Esophagus squamous epithelium (tissue), 5 donors: ENCODE data around the gene WDR33. TPM values are rescaled to one million over a fixed set of nuclear protein-coding genes. Genes with fewer than 3 reads are reported as not detected.
"Not testable (repeated sequence)": the region's sequence is repeated elsewhere in the genome, so short reads cannot be mapped to it uniquely, and the experiment has no call there.

ENCODE experiments used
- DNase-seq: peaks from one replicate; lab custom pipeline; 2025; lab: John Stamatoyannopoulos, UW
- H3K27ac ChIP-seq, 4 donors: fragments of 200-600 bp; sonication (generic); one replicate each; pipeline ENCODE4 v1.5.1; 2016 to 2019; ENCODE audit warnings: mild to moderate bottlenecking in 1 of 4
- H3K27me3 ChIP-seq, 4 donors: fragments of 200-600 bp; sonication (generic); 1 replicate in 3 of 4; 2 replicates in 1 of 4; pipeline versions ENCODE4 v1.5.1 to v1.6.0; 2017 to 2021; ENCODE audit warnings: antibody characterized with exemption in 1 of 4
- H3K36me3 ChIP-seq, 3 donors: fragments of 200-600 bp; sonication (generic); one replicate each; pipeline ENCODE4 v1.5.1; 2016 to 2019
- H3K4me1 ChIP-seq, 3 donors: fragments of 200-600 bp; sonication (generic); one replicate each; pipeline ENCODE4 v1.5.1; 2017 to 2019
- H3K4me3 ChIP-seq, 4 donors: fragments of 200-600 bp; sonication (generic); 1 replicate in 3 of 4; 2 replicates in 1 of 4; pipeline ENCODE4 v1.5.1; 2016 to 2019; ENCODE audit warnings: mild to moderate bottlenecking in 2 of 4, moderate library complexity in 1 of 4
- H3K9me3 ChIP-seq, 3 donors: fragments of 200-600 bp; sonication (generic); one replicate each; pipeline ENCODE4 v1.5.1; 2016 to 2019
- POLR2A ChIP-seq, 4 donors: fragments of 450-650 bp; IDR thresholded peaks; one replicate each; pipeline ENCODE4 v1.6.1; 2017; ENCODE audit warnings: antibody characterized with exemption in 4 of 4, mild to moderate bottlenecking in 4 of 4, moderate library complexity in 3 of 4
- WGBS, 2 donors: methylation state at CpG; one replicate each; pipeline ENCODE4 v1.1.5; 2018; 5-methylcytosine and 5-hydroxymethylcytosine counted together
- intact Hi-C: fragments of 100-400 bp; cut with DNase I; formaldehyde crosslinking; loops from one replicate; pipeline ENCODE4 v1.15.0; 2022
- total RNA-seq, 4 donors: library from RNA; depleted of rRNA; stranded (reverse); fragments of >200 nt; gene quantifications; one replicate each; pipeline ENCODE4 v1.1.0, GENCODE V29; 2016
- TF ChIP-seq, protein P1 (sequence below), 6 experiments: fragments of 450-650 bp in 4 of 6; fragments of 200-600 bp in 2 of 6; sonication (generic) in 2 of 6; IDR thresholded peaks; one replicate each; pipeline ENCODE4 v1.5.1; 2016 to 2019; ENCODE audit warnings: antibody characterized with exemption in 6 of 6, mild to moderate bottlenecking in 4 of 6, moderate library complexity in 4 of 6
- donor health status: DM: yes; HTN: yes; CAD: no.

The WDR33 gene
- total RNA-seq, 4 donors from 2014 or later: 15.6 to 41.8 (median 26.0) TPM

DNA sequence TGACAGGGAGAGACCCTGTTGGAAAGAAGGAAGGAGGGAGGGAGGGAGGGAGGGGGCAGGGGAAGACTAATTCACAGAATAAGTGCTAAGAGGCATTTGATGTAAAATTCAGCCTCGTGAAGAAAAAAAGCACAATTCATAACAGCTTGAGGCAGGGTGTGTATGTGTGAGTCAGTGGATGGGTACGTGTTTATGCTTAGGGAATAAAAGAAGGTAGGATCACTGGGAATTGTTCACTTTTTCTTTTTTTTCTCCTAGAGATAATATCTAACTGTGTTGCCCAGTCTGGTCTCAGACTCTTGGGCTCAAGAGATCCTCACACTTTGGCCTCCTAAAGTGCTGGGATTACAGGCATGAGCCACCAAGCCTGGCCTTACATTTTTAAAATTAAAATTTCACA is 39.2 kb downstream of the WDR33 start:
- Histone ChIP-seq H3K4me1 (peaks cover 0 to 51% (median 3%) of the 10 kb centered on the region in 3 donors), H3K27me3 (no peaks in the 10 kb centered on the region), H3K4me3 (no peak overlapping the region), H3K36me3 (peaks cover 0 to 39% (median 3%) of the 10 kb centered on the region in 3 donors), H3K27ac (peak overlapping the region in 2 of 4 donors; percentile 10 to 17), H3K9me3 (no peaks in the 10 kb centered on the region)
- WGBS, 2 donors: 40 to 44% methylated on average over 2 of the region's 2 CpGs
- TF ChIP-seq POLR2A (IDR thresholded peaks at IDR 0.05): no peak
- TF ChIP-seq, protein P1, sequence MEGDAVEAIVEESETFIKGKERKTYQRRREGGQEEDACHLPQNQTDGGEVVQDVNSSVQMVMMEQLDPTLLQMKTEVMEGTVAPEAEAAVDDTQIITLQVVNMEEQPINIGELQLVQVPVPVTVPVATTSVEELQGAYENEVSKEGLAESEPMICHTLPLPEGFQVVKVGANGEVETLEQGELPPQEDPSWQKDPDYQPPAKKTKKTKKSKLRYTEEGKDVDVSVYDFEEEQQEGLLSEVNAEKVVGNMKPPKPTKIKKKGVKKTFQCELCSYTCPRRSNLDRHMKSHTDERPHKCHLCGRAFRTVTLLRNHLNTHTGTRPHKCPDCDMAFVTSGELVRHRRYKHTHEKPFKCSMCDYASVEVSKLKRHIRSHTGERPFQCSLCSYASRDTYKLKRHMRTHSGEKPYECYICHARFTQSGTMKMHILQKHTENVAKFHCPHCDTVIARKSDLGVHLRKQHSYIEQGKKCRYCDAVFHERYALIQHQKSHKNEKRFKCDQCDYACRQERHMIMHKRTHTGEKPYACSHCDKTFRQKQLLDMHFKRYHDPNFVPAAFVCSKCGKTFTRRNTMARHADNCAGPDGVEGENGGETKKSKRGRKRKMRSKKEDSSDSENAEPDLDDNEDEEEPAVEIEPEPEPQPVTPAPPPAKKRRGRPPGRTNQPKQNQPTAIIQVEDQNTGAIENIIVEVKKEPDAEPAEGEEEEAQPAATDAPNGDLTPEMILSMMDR (IDR thresholded peaks at IDR 0.05): no peak
- intact Hi-C loops: no loop called here
- DNase-seq: no peak

DNA sequence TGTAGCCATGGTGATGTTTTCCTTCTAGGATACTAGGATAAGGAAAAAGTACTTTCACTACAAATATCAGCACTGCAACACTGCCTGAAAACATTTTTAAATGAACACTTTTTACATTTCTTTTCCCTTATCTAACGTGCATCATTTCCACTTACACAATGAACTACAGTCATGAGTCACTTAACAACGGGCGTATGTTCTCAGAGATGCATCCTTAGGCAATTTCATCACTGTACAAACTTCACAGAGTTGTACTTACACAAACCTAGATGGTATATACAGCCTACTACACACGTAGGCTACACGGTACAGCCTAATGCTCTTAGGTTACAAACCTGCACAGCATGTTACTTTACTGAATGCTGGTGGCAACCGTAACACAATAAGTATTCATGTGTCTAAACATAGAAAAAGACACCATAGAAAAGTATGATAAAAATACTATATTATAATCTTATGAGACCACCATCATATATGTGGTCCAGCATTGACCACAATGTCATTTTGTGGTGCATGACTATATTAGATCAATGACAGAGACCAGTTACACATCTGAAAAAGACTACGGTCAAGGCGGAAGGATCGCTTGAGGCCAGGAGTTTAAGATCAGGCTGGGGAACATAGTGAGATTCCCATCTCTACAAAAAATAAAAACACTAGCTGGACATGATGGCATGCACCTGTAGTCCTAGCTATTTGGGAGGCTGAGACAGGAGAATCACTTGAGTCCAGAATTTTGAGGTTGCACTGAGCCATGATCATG is 39.8 kb downstream of the WDR33 start:
- DNase-seq: no peak
- Histone ChIP-seq H3K27ac (peak overlapping the region in 2 of 4 donors; percentile 10 to 17), H3K36me3 (peaks cover 0 to 45% (median 7%) of the 10 kb centered on the region in 3 donors), H3K4me1 (peaks cover 0 to 48% (median 3%) of the 10 kb centered on the region in 3 donors), H3K27me3 (no peaks in the 10 kb centered on the region), H3K4me3 (no peak overlapping the region), H3K9me3 (no peaks in the 10 kb centered on the region)
- 57 to 67% methylated on average over 9 of the region's 9 CpGs for WGBS, 2 donors
- no peak for TF ChIP-seq POLR2A (IDR thresholded peaks at IDR 0.05)
- TF ChIP-seq, protein P1 (IDR thresholded peaks at IDR 0.05): no peak
- intact Hi-C loops: no loop called here

DNA sequence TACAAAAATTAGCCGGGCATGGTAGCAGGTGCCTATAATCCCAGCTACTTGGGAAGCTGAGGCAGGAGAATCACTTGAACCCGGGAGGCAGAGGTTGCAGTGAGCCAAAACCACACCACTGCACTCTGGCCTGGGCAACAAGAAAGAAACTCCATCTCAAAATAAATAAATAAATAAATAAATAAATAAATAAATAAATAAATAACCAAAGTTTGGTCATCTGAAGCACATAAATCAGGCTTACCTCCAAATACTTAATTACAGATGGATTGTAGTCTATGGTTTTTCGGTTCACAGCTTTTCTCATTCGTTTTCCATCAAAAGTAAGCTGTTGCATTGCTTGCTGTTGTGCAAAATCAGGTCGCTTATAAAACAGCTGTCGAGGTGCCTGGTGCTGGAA is 40.4 kb downstream of the WDR33 start:
- DNase-seq, intact Hi-C loops, H3K9me3 ChIP-seq, H3K27ac ChIP-seq, H3K27me3 ChIP-seq, H3K4me3 ChIP-seq: not testable (repeated sequence)
- 94 to 95% methylated on average over 6 of the region's 6 CpGs for WGBS, 2 donors
- H3K36me3 ChIP-seq: peaks cover 0 to 51% (median 7%) of the 10 kb centered on the region in 3 donors
- H3K4me1 ChIP-seq: peaks cover 0 to 47% (median 3%) of the 10 kb centered on the region in 3 donors

DNA sequence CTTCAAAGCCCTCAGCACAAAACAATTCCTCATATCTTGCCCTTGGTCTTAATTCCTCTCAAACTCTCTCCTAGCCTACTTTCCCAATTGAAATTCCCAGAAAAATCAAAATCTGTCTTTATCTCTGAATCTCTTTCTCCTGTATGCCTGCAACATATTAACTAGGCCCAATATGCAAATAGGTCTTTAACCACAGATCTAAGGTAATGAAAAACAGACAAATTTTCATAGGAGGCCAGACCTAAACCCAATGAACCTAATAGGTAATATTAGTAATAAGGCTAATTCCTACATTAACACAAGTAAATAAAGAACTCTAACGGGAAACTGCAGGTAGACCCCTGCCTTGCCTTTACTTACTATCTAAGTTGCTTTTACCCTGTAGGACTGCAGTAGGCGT is 41.4 kb downstream of the WDR33 start:
- Histone ChIP-seq H3K9me3 (no peaks in the 10 kb centered on the region), H3K27me3 (no peaks in the 10 kb centered on the region), H3K27ac (no peak overlapping the region), H3K4me3 (no peak overlapping the region), H3K4me1 (peaks cover 0 to 47% (median 3%) of the 10 kb centered on the region in 3 donors), H3K36me3 (peaks cover 0 to 61% (median 8%) of the 10 kb centered on the region in 3 donors)
- 89 to 97% methylated on average over 2 of the region's 2 CpGs for WGBS, 2 donors
- TF ChIP-seq, protein P1 (IDR thresholded peaks at IDR 0.05): no peak
- no peak for TF ChIP-seq POLR2A (IDR thresholded peaks at IDR 0.05)
- DNase-seq: no peak
- intact Hi-C loops: no loop called here

DNA sequence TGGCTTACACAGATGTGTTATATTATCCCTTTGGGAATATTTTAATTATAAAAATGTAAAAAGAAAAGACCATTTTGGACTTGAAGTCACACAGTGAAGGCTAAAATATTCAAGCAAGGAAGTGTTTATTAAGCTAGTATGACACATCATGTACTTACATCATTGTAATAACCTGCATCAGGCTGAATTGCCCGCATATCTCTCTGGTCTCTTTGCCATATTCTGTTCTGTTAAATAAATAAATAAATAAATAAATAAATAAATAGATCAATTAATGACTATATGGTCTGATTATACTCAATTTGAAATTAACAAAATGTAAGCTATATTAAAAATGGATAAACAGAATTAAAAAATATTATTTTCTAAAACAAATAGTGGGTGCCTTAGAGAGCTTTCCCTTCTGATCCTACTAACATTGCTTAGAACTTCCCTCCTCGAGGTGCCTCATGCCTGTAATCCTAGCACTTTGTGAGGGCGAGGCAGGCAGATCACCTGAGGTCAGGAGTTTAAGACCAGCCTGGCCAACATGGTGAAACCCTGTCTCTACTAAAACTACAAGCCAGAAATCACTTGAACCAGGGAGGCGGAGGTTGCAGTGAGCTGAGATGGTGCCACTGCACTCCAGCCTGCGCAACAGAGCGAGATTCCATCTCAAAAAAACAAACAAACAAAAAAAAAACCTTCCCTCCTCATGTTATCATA is 42.0 kb downstream of the WDR33 start:
- peaks cover 0 to 67% (median 15%) of the 10 kb centered on the region in 3 donors for H3K36me3 ChIP-seq
- intact Hi-C loops: no loop called here
- H3K4me1 ChIP-seq: peaks cover 0 to 45% (median 3%) of the 10 kb centered on the region in 3 donors
- 69 to 79% methylated on average over 6 of the region's 6 CpGs for WGBS, 2 donors
- no peaks in the 10 kb centered on the region for H3K9me3 ChIP-seq
- no peak for DNase-seq
- no peaks in the 10 kb centered on the region for H3K27me3 ChIP-seq
- H3K4me3 ChIP-seq: no peak overlapping the region
- peak overlapping the region in 2 of 4 donors; percentile 18 to 32 for H3K27ac ChIP-seq
- TF ChIP-seq, protein P1 (IDR thresholded peaks at IDR 0.05): no peak
- no peak for TF ChIP-seq POLR2A (IDR thresholded peaks at IDR 0.05)
